HepG2 (cell line): ENCODE measurements around the gene NDUFS1. TPM values are rescaled to one million over a fixed set of nuclear protein-coding genes. Genes with fewer than 3 reads are reported as not detected.

Experiments
- AGO2 ChIP-seq: fragments of 200-400 bp; formaldehyde crosslinking; optimal IDR thresholded peaks from 2 replicates; pipeline ENCODE3; 2017; ENCODE audit warnings: mild to moderate bottlenecking, low read depth, low read length, moderate library complexity
- BCL6 ChIP-seq: IDR thresholded peaks from 2 replicates; pipeline ENCODE4 v1.6.1; 2016; ENCODE audit warnings: missing genetic modification reagents, missing compliant biosample characterization
- BHLHE40 ChIP-seq: IDR thresholded peaks from 2 replicates; pipeline ENCODE4 v1.6.1; 2011; ENCODE audit warnings: low read length, improper control_type of control experiment
- HMG20B ChIP-seq: conservative IDR thresholded peaks from 2 replicates; pipeline ENCODE4 v1.6.1; 2016; ENCODE audit warnings: missing genetic modification reagents, missing compliant biosample characterization
- KDM1A ChIP-seq: IDR thresholded peaks from 2 replicates; pipeline ENCODE4 v1.6.1; 2016; ENCODE audit warnings: missing compliant biosample characterization
- KDM3A ChIP-seq: IDR thresholded peaks from 2 replicates; pipeline ENCODE4 v1.6.1; 2018; ENCODE audit warnings: low read depth, missing compliant biosample characterization
- POGZ ChIP-seq: sonication (generic); formaldehyde crosslinking; IDR thresholded peaks from 2 replicates; pipeline ENCODE4 v1.4.0; 2020; ENCODE audit warnings: mild to moderate bottlenecking, missing genetic modification reagents
- POLR2A ChIP-seq, 2 experiments: IDR thresholded peaks; 2 replicates each; pipeline ENCODE4 v1.6.1; 2011; ENCODE audit warnings: low read depth in 2 of 2, low read length in 2 of 2, mild to moderate bottlenecking in 1 of 2, moderate library complexity in 1 of 2; ENCODE audit not compliant: insufficient read depth in 1 of 2
- SETDB1 ChIP-seq: sonication (generic); formaldehyde crosslinking; IDR thresholded peaks from 2 replicates; pipeline ENCODE4 v1.5.1; 2020; ENCODE audit warnings: missing genetic modification reagents, mild to moderate bottlenecking, borderline replicate concordance
- SOX5 ChIP-seq: IDR thresholded peaks from 2 replicates; pipeline ENCODE4 v1.6.1; 2016; ENCODE audit warnings: borderline replicate concordance
- SYNCRIP ChIP-seq: fragments of 200-400 bp; formaldehyde crosslinking; IDR thresholded peaks from 2 replicates; pipeline ENCODE4 v1.6.1; 2018; ENCODE audit warnings: mild to moderate bottlenecking, low read depth, low read length; ENCODE audit not compliant: insufficient read depth
- YY1 ChIP-seq: IDR thresholded peaks from 2 replicates; pipeline ENCODE4 v1.6.1; 2011; ENCODE audit warnings: low read length, low read depth, moderate library complexity, mild to moderate bottlenecking; ENCODE audit not compliant: insufficient read depth, insufficient replicate concordance
- ZFP36L2 ChIP-seq: sonication (generic); formaldehyde crosslinking; IDR thresholded peaks from 2 replicates; pipeline ENCODE4 v1.4.0; 2020; ENCODE audit warnings: missing genetic modification reagents
- ZFP82 ChIP-seq: sonication (generic); formaldehyde crosslinking; IDR thresholded peaks from 2 replicates; pipeline ENCODE4 v1.5.1; 2020; ENCODE audit warnings: mild to moderate bottlenecking, missing genetic modification reagents, borderline replicate concordance
- ZNF333 ChIP-seq: sonication (generic); formaldehyde crosslinking; IDR thresholded peaks from 2 replicates; pipeline ENCODE4 v1.4.0; 2020; ENCODE audit warnings: mild to moderate bottlenecking, missing genetic modification reagents, borderline replicate concordance
- ZNF441 ChIP-seq: sonication (generic); formaldehyde crosslinking; IDR thresholded peaks from 2 replicates; pipeline ENCODE4 v1.7.0; 2021; ENCODE audit warnings: missing genetic modification reagents, borderline replicate concordance
- ZNF546 ChIP-seq: sonication (generic); formaldehyde crosslinking; conservative IDR thresholded peaks from 2 replicates; pipeline ENCODE4 v1.8.1; 2023; ENCODE audit warnings: mild to moderate bottlenecking, missing genetic modification reagents
- ZNF672 ChIP-seq: sonication (generic); formaldehyde crosslinking; IDR thresholded peaks from 2 replicates; pipeline ENCODE4 v1.8.1; 2022; ENCODE audit warnings: missing genetic modification reagents
- ZNF678 ChIP-seq: sonication (generic); formaldehyde crosslinking; IDR thresholded peaks from 2 replicates; pipeline ENCODE4 v1.4.0; 2020; ENCODE audit warnings: mild to moderate bottlenecking, missing genetic modification reagents
- ZNF7 ChIP-seq: IDR thresholded peaks from 2 replicates; pipeline ENCODE4 v1.6.1; 2016; ENCODE audit warnings: missing biosample characterization, missing genetic modification reagents
- ZNF773 ChIP-seq: sonication (generic); formaldehyde crosslinking; IDR thresholded peaks from 2 replicates; pipeline ENCODE4 v1.4.0; 2020; ENCODE audit warnings: missing genetic modification reagents, borderline replicate concordance
- ZNF792 ChIP-seq: IDR thresholded peaks from 2 replicates; pipeline ENCODE4 v1.6.1; 2016
- polyA plus RNA-seq, 8 experiments: library from polyadenylated mRNA; depleted of rRNA in 3 of 8; stranded (reverse) in 7 of 8; unstranded in 1 of 8; fragments of >200 nt; fragmentation: Illumina TruSeq in 4 of 8; extraction: Trizol in 4 of 8; gene quantifications; 2 replicates each; pipeline versions ENCODE4 v1.2.1 to v1.2.3, GENCODE V29; 2011 to 2016; ENCODE audit warnings: low read depth in 4 of 8, missing spikeins in 1 of 8, mixed read lengths in 1 of 8; ENCODE audit not compliant: insufficient read depth in 1 of 8
- total RNA-seq, 5 experiments: library from RNA; depleted of rRNA; stranded (reverse); fragments of >200 nt; fragmentation: Illumina TruSeq; extraction: Trizol; gene quantifications; 2 replicates each; pipeline ENCODE4 v1.2.3, GENCODE V29; 2016; ENCODE audit warnings: low read depth in 1 of 5
- TF ChIP-seq, protein P1 (sequence below): sonication (generic); formaldehyde crosslinking; IDR thresholded peaks from 2 replicates; pipeline ENCODE4 v1.8.1; 2023; ENCODE audit warnings: missing genetic modification reagents, mild to moderate bottlenecking, borderline replicate concordance
- TF ChIP-seq, protein P2 (sequence below): sonication (generic); formaldehyde crosslinking; IDR thresholded peaks from 2 replicates; pipeline ENCODE4 v1.5.0; 2020; ENCODE audit warnings: mild to moderate bottlenecking, missing genetic modification reagents, borderline replicate concordance

Gene NDUFS1
- total and polyA plus RNA-seq, 2 of the 13 experiments (the other 11 are each of a cell fraction or from before 2014, with no cell fraction given), result 139 to 242 TPM

DNA sequence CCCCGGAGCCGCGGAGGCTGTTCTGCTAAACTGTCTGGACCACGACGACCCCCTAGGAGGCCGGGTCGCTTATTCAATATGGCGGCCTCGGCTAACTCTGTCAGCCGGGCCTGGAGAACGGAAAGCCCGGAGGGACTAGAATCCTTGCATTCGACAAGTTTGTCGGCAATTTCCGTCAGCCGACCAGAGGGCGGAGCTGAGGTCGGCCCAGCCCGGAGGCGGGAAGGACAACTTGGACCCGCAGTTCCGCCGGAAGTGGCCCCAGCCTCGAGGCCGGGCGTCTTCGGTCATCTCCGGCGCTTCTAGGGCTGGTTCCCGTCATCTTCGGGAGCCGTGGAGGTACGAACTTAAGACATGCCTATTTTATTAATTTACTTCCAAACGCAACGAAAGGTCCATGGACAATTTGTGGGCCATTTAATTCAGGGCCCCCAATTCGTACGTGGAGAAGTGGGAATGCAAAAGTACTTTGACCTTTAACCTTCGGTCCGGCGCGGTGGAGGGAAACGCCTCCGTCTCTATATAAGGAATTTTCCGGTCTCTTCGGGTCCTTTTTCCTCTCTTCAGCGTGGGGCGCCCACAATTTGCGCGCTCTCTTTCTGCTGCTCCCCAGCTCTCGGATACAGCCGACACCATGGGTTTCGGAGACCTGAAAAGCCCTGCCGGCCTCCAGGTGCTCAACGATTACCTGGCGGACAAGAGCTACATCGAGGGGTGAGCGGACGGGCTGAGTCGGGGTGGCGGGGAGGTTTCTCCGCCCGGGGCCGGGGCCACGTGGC, at the start of gene NDUFS1, which contains the start of gene EEF1B2 (continued):
- TF ChIP-seq ZNF773 (CRISPR knock-in tag) (no peak; the same call in 1 of the 2 replicates), ZNF441 (CRISPR knock-in tag) (peak; percentile 10; the same call in 1 of the 2 replicates), SYNCRIP (no peak), ZNF672 (0 out of 2 replicates have a peak, but pooled peaks have one; percentile 4), KDM1A (no peak), ZFP36L2 (CRISPR knock-in tag) (no peak), ZNF546 (CRISPR knock-in tag) (no peak; the same call in 1 of the 2 replicates), BHLHE40 (peak; percentile 28; the same call in 1 of the 2 replicates), BCL6 (CRISPR knock-in tag) (peak; percentile 57), ZNF333 (peak; percentile 70; the same call in 1 of the 2 replicates), AGO2 (peak; percentile 79), SETDB1 (CRISPR knock-in tag) (no peak), KDM3A (CRISPR knock-in tag) (peak; percentile 85; the same call in 1 of the 2 replicates), SOX5 (CRISPR knock-in tag) (peak; percentile 53; the same call in 1 of the 2 replicates), POGZ (peak; percentile 74), HMG20B (0 out of 2 replicates have a peak, but pooled peaks have one; percentile 24), ZNF7 (0 out of 2 replicates have a peak, but pooled peaks have one; percentile 5), POLR2A (IDR thresholded peaks at IDR 0.05; ENCODE audit: insufficient read depth in 1 of 2, low read depth in 2 of 2, low read length in 2 of 2) (peak; percentile 77 to 91), ZFP82 (0 out of 2 replicates have a peak, but pooled peaks have one; percentile 2), ZNF792 (CRISPR knock-in tag) (peak; percentile 64; the same call in 1 of the 2 replicates), YY1 (peak; percentile 99), ZNF678 (CRISPR knock-in tag) (no peak)
- TF ChIP-seq, protein P1, sequence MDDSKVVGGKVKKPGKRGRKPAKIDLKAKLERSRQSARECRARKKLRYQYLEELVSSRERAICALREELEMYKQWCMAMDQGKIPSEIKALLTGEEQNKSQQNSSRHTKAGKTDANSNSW (CRISPR knock-in tag), result no peak
- TF ChIP-seq, protein P2, sequence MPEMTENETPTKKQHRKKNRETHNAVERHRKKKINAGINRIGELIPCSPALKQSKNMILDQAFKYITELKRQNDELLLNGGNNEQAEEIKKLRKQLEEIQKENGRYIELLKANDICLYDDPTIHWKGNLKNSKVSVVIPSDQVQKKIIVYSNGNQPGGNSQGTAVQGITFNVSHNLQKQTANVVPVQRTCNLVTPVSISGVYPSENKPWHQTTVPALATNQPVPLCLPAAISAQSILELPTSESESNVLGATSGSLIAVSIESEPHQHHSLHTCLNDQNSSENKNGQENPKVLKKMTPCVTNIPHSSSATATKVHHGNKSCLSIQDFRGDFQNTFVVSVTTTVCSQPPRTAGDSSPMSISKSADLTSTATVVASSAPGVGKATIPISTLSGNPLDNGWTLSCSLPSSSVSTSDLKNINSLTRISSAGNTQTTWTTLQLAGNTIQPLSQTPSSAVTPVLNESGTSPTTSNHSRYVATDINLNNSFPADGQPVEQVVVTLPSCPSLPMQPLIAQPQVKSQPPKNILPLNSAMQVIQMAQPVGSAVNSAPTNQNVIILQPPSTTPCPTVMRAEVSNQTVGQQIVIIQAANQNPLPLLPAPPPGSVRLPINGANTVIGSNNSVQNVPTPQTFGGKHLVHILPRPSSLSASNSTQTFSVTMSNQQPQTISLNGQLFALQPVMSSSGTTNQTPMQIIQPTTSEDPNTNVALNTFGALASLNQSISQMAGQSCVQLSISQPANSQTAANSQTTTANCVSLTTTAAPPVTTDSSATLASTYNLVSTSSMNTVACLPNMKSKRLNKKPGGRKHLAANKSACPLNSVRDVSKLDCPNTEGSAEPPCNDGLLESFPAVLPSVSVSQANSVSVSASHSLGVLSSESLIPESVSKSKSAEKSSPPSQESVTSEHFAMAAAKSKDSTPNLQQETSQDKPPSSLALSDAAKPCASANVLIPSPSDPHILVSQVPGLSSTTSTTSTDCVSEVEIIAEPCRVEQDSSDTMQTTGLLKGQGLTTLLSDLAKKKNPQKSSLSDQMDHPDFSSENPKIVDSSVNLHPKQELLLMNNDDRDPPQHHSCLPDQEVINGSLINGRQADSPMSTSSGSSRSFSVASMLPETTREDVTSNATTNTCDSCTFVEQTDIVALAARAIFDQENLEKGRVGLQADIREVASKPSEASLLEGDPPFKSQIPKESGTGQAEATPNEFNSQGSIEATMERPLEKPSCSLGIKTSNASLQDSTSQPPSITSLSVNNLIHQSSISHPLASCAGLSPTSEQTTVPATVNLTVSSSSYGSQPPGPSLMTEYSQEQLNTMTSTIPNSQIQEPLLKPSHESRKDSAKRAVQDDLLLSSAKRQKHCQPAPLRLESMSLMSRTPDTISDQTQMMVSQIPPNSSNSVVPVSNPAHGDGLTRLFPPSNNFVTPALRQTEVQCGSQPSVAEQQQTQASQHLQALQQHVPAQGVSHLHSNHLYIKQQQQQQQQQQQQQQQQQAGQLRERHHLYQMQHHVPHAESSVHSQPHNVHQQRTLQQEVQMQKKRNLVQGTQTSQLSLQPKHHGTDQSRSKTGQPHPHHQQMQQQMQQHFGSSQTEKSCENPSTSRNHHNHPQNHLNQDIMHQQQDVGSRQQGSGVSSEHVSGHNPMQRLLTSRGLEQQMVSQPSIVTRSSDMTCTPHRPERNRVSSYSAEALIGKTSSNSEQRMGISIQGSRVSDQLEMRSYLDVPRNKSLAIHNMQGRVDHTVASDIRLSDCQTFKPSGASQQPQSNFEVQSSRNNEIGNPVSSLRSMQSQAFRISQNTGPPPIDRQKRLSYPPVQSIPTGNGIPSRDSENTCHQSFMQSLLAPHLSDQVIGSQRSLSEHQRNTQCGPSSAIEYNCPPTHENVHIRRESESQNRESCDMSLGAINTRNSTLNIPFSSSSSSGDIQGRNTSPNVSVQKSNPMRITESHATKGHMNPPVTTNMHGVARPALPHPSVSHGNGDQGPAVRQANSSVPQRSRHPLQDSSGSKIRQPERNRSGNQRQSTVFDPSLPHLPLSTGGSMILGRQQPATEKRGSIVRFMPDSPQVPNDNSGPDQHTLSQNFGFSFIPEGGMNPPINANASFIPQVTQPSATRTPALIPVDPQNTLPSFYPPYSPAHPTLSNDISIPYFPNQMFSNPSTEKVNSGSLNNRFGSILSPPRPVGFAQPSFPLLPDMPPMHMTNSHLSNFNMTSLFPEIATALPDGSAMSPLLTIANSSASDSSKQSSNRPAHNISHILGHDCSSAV (CRISPR knock-in tag), result no peak
